DMS53 (cell line): ENCODE measurements around the gene LAMC2.
"Not testable (repeated sequence)": the region's sequence is repeated elsewhere in the genome, so short reads cannot be mapped to it uniquely, and the experiment has no call there.

ENCODE experiments used
- DNase-seq: peaks from one replicate; lab custom pipeline; 2025; lab: John Stamatoyannopoulos, UW

Gene LAMC2

DNA sequence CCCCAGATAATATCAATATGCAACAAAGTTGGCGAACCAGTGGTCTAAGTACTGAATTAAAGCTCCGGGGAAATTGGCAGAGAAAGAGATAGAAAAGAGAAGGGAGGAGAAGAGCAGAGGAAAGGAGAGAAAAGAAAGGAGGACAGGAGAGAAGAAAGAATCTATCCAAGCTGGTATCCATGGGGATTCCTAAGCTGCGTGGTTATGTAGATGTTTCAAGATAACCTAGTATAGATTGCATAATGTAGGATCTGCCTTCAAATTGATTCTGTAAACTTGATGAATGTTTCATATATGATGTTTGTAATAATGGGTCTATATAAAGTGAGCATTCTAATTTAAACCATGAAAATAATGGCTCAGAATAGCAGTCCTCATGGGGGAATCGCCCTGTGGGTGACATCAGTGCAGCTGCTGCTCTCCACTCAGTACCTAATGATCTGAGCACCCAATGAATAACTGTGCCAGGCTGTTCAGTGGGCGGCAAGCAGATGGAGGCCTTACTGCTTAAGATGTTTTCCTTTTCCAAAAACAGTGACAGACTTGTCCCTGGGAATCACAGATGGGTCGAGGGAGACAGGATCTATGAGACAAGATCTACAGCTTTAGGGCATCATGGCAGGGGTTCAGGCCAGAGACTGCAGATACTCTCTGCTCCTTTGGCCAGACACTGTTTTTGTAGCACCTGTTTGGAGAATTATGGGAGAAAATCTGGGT lies 78.0 kb downstream of the LAMC2 start:
- no peak for DNase-seq

DNA sequence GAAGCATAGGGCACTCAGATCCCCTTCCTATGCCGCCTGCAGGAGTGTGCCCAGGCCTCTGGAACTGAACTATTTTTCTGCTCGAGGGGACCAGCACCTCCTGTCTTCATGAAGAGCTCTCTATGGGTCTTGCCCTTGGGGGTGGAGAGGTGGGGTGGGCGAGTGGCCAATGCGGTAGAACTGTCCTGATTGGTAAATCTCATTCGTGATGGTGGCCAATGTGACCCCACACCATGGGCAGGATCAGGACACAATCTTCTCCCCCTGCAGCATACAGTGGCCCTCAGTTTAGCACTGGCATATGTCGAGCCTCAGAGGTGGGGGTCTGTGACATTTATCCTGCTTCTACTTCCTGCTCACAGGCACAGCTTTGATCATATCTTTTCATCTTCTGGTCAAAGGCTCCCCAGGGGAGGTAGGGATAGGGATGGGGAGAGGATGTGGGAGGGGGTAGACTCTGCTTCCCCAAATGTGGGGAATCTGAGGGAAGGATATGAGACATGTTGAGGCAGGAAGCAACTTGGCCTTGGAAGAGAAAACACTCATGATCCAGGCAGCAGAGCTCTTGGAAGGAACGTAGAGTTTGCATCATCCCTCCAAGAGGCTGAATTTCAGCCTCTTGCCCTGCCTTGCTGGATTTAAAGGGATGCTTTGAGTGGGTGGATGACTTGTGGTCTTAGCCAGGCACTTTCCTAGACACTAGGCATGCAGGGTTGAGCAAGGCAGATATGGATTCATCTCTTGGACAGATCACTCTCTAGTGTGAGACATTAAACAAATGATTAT lies 81.8 kb downstream of the LAMC2 start:
- DNase-seq = no peak

GRCh38 chr1:183270541-183271141 lies 84.6 kb downstream of the LAMC2 start:
- DNase-seq = no peak

DNA sequence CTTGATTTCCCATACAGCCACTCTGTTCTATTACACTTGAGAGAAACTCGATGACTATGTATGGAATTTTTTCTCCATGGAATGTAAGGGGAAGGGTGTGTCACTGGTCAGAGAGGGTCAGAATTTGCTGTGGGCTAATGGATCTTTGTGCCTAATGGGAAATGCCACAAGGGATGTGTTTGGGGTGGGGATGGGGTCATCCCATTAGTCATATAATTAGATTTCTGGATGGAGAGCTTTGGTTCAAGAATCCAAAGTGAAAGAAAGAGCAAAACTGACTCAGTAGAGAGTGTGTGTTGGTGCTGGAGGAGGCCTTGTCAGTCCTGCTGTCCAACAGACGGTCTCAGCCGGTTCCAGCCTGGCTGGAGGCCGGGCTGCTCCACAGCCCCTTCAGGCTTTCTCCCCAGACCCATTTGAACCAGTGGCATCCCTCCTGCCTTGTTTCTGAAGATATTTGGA lies 86.4 kb downstream of the LAMC2 start:
- DNase-seq = no peak

DNA sequence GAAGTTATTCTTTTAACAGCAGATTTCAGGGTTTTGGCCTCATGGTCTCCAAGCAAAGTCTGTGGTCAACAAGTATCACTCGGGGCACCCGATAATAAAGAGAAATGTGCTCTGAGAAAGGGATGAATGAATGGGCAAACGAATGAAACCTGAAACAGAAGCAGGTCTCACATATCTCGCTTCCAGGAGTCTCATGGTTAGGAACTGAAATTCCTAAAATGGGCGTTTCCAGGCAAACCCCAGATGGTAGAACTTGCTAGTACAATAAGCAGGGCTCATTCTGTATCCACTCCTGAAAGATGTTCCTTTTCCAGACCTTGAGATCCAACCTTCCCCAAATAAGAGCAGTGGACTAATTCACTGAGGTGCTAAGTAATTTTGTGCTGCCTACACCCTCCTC lies 87.2 kb downstream of the LAMC2 start:
- DNase-seq = no peak

GRCh38 chr1:183273984-183274383 lies 87.9 kb downstream of the LAMC2 start:
- not testable (repeated sequence) for DNase-seq

DNA sequence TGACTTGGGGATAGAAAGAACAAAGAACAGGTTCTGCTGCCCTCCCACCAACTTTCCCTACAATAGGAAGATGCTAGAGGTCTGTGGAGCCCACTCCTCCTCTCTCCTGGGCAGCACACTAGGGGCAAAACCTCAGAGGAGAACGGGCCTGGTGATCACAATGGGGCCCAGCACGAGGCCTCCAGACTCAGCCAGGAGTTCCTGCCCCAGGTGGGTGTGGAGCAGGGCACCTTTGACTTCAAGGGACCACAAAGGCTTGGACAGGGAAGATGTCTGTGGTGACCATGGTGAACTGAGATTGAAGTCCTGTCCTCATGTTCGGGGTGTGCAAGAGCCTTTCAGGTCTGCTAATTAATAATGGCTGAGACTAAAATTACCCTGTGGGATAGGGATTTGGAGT lies 88.8 kb downstream of the LAMC2 start:
- no peak for DNase-seq

DNA sequence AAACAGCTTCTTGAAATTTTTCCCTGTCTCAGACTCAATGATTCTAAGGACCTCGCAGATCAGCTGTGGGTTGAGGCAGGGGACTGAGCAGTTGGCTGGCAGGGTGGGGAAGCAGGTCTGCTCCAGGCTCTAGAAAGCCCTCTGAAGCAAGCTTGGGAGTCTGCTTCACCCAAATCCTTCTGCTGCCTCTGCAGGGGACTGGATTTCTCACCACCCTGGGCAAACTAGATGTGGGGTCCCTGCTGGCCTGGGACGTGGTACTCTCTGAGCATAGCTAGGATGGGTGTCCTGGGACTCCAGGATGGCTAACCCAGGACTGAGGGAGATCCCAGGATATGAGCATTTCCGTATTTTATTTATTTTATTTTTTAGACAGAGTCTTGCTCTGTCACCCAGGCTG lies 89.3 kb downstream of the LAMC2 start:
- no peak for DNase-seq

DNA sequence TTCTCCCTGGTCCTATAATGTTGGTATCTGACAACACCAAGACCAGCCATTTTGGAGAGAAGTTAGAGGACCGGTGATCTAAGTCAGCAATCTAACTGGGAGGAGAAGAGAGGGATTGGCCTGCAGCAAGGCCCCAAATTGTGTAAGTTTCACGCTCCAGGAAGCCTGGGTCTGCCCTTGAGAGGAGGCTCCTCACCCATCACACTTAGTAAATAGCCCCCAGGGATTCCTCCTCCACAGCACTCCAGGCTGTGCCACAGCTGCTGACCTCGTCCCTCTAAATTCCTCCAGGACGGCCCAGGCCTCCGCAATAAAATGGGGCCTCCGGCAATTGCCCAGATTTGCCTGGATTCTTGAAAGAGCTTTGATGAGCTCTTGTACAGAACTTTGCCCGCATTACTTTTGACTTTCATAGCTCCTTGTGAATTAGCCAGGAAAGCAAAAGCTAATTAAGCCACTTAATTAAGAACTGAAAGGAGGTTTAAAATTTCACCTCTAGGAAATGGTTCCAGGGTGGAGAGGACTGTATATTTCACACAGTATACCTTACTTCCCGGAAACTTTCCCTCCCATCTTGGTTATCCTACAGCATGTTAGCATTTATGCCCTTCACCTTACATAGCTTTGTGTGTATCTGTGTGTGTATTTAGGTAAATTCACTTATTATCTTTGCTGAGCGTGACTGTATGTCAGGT lies 90.5 kb downstream of the LAMC2 start:
- DNase-seq = no peak

- no peak for DNase-seq
Measured at GRCh38 chr1:183277821-183278738, 92.0 kb downstream of the LAMC2 start.

DNA sequence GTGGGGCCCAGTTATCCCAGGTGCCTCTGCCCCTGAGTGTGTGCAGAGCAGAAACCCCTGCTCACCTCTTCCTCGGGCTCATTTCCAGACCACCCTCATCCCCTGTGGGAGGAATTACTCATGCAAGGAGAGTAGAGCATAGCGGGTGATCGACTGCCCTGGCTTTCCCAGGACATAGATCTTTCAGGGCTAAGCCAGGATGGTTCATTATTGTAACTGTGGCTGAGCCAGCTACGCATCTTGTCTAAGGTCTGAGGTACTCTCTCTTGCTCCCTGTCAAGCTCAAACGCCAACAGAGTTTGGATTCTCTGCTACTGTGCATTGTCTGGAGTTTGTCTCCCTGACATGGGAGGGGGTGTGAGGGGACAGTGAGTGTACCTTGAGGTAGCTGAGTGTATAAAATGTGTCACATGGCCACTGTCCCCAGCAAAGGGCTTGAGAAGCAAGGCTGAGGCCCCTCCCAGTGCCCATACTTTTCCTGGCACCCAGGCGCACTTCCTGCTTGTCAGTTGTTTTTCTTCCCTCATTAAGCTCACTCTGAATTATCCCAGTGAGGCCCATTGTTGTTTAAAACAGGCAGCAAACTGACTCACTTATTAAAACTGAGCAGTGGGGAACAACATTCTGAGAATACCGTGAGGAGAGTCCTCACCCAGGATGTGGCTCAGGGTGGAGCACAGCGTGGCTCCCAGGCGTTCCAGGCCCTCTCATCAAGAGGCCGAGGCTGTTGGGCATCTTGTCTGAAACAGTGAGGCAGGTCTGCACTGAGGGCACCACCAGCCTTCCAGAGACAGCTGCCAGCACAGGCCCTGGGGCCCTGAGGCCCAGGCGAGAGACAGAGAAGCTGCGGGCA lies 92.9 kb downstream of the LAMC2 start:
- no peak for DNase-seq

DNA sequence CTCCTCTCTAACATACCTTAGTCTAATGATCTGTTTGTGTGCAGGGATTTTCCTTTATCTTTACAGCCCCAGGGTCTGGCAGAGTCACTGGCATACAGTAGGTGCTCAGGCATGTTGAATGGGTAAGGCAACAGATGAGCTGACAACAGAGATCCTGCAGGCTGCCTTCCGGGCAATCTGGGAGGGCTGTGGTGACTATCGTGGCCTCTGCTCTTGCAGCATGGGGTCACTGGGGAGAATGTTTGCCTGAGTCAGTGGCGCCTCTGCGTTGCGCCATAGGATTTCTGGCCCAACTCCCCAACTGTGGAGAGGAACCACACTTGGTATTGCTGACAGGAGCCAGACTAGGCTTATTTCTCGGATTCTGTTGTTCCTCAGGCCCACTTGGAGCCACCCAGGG lies 93.8 kb downstream of the LAMC2 start:
- no peak for DNase-seq

GRCh38 chr1:183281039-183281438 lies 95.0 kb downstream of the LAMC2 start:
- DNase-seq = no peak

- peak; percentile 88 for DNase-seq
Measured at GRCh38 chr1:183281553-183282091, 95.6 kb downstream of the LAMC2 start.

- peak; percentile 10 for DNase-seq
Measured at GRCh38 chr1:183282101-183282855, 96.2 kb downstream of the LAMC2 start.

DNA sequence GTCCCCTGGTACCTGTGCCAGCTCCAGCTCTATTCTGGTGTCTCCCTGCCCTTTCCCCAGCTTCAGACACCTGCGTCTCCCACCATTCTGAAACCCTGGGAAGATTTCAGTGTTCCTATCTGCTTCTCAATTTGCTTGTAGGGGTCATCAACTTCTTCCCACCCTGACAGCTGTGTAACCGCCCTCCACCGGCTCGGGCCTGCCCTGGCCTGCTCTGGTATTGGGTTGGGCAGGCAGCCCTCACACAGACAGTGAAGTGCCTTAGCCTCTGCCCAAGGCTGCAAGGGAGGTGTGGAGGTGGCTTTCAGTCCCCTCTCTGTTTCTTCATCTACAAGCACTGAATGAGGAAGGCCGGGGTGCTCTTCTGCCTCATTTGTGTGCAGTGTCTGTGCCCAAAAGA lies 97.2 kb downstream of the LAMC2 start:
- no peak for DNase-seq

GRCh38 chr1:183284086-183284485 lies 98.0 kb downstream of the LAMC2 start:
- DNase-seq = no peak

GRCh38 chr1:183285256-183285655 lies 99.2 kb downstream of the LAMC2 start:
- DNase-seq = no peak

DNA sequence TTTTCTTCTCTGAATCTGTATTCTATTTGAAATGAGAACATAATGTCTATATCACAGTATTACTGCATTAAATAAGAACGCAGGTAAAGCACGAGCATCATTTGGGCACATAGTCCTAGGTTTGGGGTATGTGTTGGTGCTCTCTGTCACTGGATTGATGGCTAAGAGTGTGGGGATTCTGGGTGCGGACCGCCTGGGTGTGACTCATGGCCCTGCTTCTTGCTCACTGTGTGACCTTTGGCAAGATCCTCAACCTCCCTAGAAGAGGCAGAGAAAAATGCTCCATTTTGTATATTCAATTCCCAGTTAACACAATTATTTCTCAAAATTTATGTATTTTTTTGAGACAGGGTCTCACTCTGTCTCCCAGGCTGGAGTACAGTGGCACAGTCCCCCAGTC lies 99.7 kb downstream of the LAMC2 start:
- no peak for DNase-seq
